ENCODE results near the gene PAFAH1B1. TPM values are rescaled to one million over a fixed set of nuclear protein-coding genes. Genes with fewer than 3 reads are reported as not detected.

The PAFAH1B1 gene
- polyA plus RNA-seq, 1 donor (not counting 4 experiments of a cell fraction or from before 2014, with no cell fraction given), result 119 TPM

- TF ChIP-seq CTCF (optimal IDR thresholded peaks at IDR 0.05 in 1 of 3, IDR thresholded peaks at IDR 0.05 in 1 of 3, conservative IDR thresholded peaks at IDR 0.05 in 1 of 3; ENCODE audit: extremely low read depth in 1 of 3, insufficient read depth in 2 of 3, low read length in 3 of 3) (no peak), EZH2 (IDR thresholded peaks at IDR 0.05; ENCODE audit: low read length) (no peak)
- H3K79me2 ChIP-seq (ENCODE audit: control insufficient read depth, insufficient read depth, low read length), result peaks cover 51% of the 10 kb centered on the region
Measured at GRCh38 chr17:2593821-2594721, 617 bp downstream of the PAFAH1B1 start.

GRCh38 chr17:2594722-2595599 lies 1.5 kb downstream of the PAFAH1B1 start:
- FAIRE-seq (peak; percentile 20), DNase-seq (ENCODE audit: low read depth, low spot score) (no peak)
- no peaks in the 10 kb centered on the region for H3K9me1 ChIP-seq (ENCODE audit: control insufficient read depth, extremely low read depth, insufficient read depth, low read length)
- H3K27me3 ChIP-seq (ENCODE audit: control insufficient read depth, extremely low read depth, insufficient read depth, low read length), result no peaks in the 10 kb centered on the region
- peaks cover 60% of the 10 kb centered on the region for H3K79me2 ChIP-seq (ENCODE audit: control insufficient read depth, insufficient read depth, low read length)
- dilution Hi-C loops (cut with MboI; ENCODE audit: extremely low pct_ligation_motif_present, low sequenced_read_pairs), result no loop called here
- H3K4me3 ChIP-seq (ENCODE audit: control insufficient read depth in 2 of 3, extremely low read depth in 1 of 3, insufficient read depth in 2 of 3, low read depth in 1 of 3, low read length in 3 of 3), result peak overlapping the region; percentile 86 to 100 (median 94)
- H2AFZ ChIP-seq (ENCODE audit: control insufficient read depth, low read length), result no peak overlapping the region
- H3K9me3 ChIP-seq (ENCODE audit: control insufficient read depth, low read depth, low read length), result no peaks in the 10 kb centered on the region
- peaks cover 2 to 3% of the 10 kb centered on the region in 2 experiments for H3K36me3 ChIP-seq (ENCODE audit: control insufficient read depth in 2 of 2, extremely low read depth in 1 of 2, insufficient read depth in 2 of 2, low read length in 2 of 2)
- peak overlapping the region; percentile 98 for H3K4me2 ChIP-seq (ENCODE audit: control insufficient read depth, extremely low read depth, insufficient read depth, low read depth, low read length)
- no peak for TF ChIP-seq CTCF (optimal IDR thresholded peaks at IDR 0.05 in 1 of 3, IDR thresholded peaks at IDR 0.05 in 1 of 3, conservative IDR thresholded peaks at IDR 0.05 in 1 of 3; ENCODE audit: extremely low read depth in 1 of 3, insufficient read depth in 2 of 3, low read length in 3 of 3)
- TF ChIP-seq EZH2 (IDR thresholded peaks at IDR 0.05; ENCODE audit: low read length), result no peak
- peak overlapping the region; percentile 94 for H3K27ac ChIP-seq (ENCODE audit: control insufficient read depth, insufficient read depth, low read length)
- H3K9ac ChIP-seq (ENCODE audit: control insufficient read depth, extremely low read depth, insufficient read depth, low read length), result peak overlapping the region; percentile 92
- peaks cover 20% of the 10 kb centered on the region for H4K20me1 ChIP-seq (ENCODE audit: control insufficient read depth, extremely low read depth, insufficient read depth, low read length)
- peaks cover 26% of the 10 kb centered on the region for H3K4me1 ChIP-seq (ENCODE audit: control insufficient read depth, extremely low read depth, insufficient read depth, low read length)

More at GRCh38 chr17:2593821-2594721, 617 bp downstream of the PAFAH1B1 start:
- H3K4me2 ChIP-seq (ENCODE audit: control insufficient read depth, extremely low read depth, insufficient read depth, low read depth, low read length), result peak overlapping the region; percentile 98
- FAIRE-seq (no peak), DNase-seq (ENCODE audit: low read depth, low spot score) (no peak)
- H3K27me3 ChIP-seq (ENCODE audit: control insufficient read depth, extremely low read depth, insufficient read depth, low read length), result no peaks in the 10 kb centered on the region
- dilution Hi-C loops (cut with MboI; ENCODE audit: extremely low pct_ligation_motif_present, low sequenced_read_pairs), result no loop called here
- H3K4me1 ChIP-seq (ENCODE audit: control insufficient read depth, extremely low read depth, insufficient read depth, low read length), result peaks cover 26% of the 10 kb centered on the region
- H3K9ac ChIP-seq (ENCODE audit: control insufficient read depth, extremely low read depth, insufficient read depth, low read length), result peak overlapping the region; percentile 92
- peaks cover 15% of the 10 kb centered on the region for H4K20me1 ChIP-seq (ENCODE audit: control insufficient read depth, extremely low read depth, insufficient read depth, low read length)
- peak overlapping the region; percentile 94 for H3K27ac ChIP-seq (ENCODE audit: control insufficient read depth, insufficient read depth, low read length)
- peak overlapping the region; percentile 86 to 100 (median 94) for H3K4me3 ChIP-seq (ENCODE audit: control insufficient read depth in 2 of 3, extremely low read depth in 1 of 3, insufficient read depth in 2 of 3, low read depth in 1 of 3, low read length in 3 of 3)
- H3K9me3 ChIP-seq (ENCODE audit: control insufficient read depth, low read depth, low read length), result no peaks in the 10 kb centered on the region
- H2AFZ ChIP-seq (ENCODE audit: control insufficient read depth, low read length), result peak overlapping the region; percentile 62
- no peaks in the 10 kb centered on the region for H3K9me1 ChIP-seq (ENCODE audit: control insufficient read depth, extremely low read depth, insufficient read depth, low read length)
- peaks cover 2 to 3% of the 10 kb centered on the region in 2 experiments for H3K36me3 ChIP-seq (ENCODE audit: control insufficient read depth in 2 of 2, extremely low read depth in 1 of 2, insufficient read depth in 2 of 2, low read length in 2 of 2)
